Peyer's patch (tissue), 4 donors: Measurements from ENCODE around the gene NIT2.

Experiments used
- CTCF ChIP-seq, 6 experiments: fragments of 450-650 bp in 4 of 6; fragments of 200-600 bp in 2 of 6; sonication (generic) in 1 of 6; IDR thresholded peaks; one replicate each; pipeline ENCODE4 v1.5.1; 2017 to 2019; ENCODE audit warnings: antibody characterized with exemption in 6 of 6, mild to moderate bottlenecking in 3 of 6, moderate library complexity in 1 of 6
- POLR2A ChIP-seq, 2 donors: fragments of 450-650 bp; IDR thresholded peaks; one replicate each; pipeline ENCODE4 v1.5.1; 2017; ENCODE audit warnings: antibody characterized with exemption in 2 of 2, mild to moderate bottlenecking in 2 of 2, moderate library complexity in 2 of 2

- TF ChIP-seq POLR2A (IDR thresholded peaks at IDR 0.05) = no peak
- TF ChIP-seq CTCF (IDR thresholded peaks at IDR 0.05) = no peak
These were observed 69.0 kb downstream of the NIT2 start for GRCh38 chr3:100403362-100404249.
